GM19240 (cell line): ENCODE data around the gene SLC27A1.
A peak's percentile ranks its signal among the peaks of the same experiment; 100 is the strongest.

Experiments
- DNase-seq: peaks from one replicate; pipeline ENCODE4 v3.0.0; 2011; ENCODE audit warnings: low spot score; ENCODE audit not compliant: insufficient read length

SLC27A1 gene

DNA sequence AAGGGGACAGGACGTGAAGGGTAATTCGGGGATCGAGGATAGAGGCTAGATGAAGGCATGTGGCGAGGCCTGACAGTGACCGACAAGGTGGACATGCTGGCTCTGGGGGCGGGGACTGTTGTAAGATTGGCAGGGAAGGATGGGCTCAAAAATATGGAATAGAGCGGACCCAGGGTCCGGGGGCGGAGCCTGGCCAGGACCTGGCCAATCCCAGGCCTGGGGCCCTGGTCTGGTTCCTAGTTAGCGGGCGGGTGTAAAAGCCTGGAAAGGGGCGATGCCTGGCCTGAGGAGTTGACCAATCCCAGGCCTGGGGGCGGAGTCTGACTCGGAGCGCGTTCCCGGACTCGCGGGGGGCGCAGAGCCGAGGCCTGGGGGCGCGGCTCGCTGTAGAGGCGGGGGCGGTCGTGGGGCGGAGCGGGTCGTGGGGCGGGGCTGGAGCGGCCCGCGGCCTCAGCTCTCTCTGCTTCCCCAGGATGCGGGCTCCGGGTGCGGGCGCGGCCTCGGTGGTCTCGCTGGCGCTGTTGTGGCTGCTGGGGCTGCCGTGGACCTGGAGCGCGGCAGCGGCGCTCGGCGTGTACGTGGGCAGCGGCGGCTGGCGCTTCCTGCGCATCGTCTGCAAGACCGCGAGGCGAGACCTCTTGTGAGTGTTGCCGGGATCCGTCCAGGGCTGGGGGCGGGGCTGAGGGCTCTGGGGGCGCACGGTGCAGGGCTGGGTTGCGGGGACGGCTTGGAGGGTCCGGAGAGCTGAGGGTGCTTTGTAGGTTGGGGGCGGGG lies at the start of gene SLC27A1:
Gene SLC27A1 (plus strand): TSS at position 457 of the 774 bp plus-strand sequence. CDS start 17 bp downstream, at position 474.
- peak; percentile 78 for DNase-seq

DNA sequence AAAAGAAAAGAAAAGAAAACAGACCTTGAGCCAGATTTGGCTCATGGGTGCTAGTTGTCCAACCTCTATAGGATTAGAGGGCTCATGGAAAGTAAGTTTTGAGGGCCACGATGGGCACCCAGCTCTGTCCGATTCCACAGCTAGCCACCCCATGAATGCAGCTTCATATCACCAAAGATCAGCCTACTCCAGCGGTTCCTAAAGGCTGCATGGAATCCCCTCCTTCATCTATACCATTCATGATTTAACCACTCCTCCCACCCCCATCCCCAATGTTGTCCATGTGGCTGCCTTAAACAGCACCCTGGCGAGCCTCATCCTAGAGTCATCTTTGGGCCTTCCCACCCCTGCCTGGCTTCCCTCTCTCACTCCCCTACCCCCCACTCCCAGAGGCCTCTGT lies 48.4 kb upstream of the SLC27A1 start:
- no peak for DNase-seq

DNA sequence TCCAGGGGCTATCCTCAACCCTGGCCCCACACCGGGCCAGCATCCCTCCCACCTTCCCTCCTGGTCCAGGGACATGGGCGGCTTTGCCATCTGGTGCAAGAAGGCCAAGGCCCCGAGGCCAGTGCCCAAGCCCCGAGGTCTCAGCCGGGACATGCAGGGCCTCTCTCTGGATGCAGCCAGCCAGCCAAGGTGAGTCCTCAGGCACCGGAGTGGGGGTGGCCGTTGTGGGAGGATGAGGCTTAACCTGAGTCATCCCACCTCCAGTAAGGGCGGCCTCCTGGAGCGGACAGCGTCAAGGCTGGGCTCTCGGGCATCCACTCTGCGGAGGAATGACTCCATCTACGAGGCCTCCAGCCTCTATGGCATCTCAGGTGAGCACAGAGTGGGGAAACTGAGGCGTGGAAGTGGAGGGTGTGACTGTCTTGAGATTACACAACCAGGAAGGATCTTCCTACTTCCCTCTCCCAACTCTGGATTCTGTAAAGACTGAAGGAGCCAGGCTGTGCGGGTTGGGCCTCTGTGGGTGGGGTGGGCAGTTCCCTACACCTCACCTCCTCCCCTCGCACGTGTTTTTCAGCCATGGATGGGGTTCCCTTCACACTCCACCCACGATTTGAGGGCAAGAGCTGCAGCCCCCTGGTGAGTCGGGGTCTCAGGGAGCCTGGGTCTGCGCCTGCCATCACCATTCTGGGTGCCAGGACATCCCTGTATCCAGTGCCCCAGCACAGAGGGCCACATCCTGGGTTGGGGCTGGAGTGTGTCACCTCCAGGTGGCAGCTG lies 46.7 kb upstream of the SLC27A1 start:
- no peak for DNase-seq

DNA sequence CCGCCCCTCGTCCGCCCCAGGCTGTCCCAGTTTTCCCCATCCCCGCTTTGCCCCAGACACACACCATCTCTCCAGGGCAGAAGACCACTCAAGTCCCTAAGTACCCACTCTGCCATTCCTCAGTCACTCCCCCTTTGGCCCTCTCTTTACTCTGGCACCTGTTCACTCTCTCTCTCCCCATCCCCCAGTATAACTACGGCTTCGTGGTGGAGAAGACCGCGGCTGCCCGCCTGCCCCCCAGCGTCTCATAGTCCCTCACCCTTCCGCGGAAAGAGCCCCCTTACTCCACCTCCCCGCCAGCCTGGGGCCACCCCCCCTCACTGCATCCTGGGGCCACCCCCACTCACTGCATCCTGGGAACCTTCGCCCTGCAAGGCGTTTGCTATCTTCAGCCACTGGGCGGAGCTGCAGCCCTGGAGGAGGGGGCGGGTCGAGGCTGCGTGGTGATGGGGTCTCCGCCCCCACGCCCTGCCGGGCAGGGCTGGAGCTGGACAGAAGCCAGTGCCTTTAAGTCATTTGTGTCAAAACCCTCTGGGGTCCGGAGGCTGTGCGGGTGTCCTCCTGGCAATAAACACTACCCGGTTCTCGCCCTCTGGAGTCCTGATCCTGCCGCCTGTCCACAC lies 45.5 kb upstream of the SLC27A1 start:
- no peak for DNase-seq

DNA sequence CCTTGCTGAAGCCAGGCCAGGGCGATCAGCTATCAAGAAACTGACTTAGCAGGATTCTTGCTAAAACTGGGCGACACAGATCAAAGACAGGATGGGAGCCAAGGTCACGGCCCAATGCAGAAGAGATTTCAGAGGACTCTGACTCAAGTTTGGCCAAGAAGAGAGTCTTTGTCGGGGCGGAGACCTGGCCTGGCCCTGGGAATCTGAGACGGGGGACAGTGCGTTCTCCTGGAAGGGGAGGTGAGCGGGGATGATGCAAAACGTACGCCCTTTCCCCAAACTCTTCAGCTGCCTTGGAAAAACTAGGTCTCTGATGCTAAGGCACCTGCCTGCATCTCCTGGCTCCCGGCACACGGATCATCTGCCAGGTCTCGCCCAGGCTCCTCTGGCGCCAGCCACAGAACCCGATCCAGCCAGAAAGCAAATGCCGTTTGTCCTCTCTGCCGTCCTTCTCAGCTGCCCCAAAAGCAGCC lies 40.6 kb upstream of the SLC27A1 start:
- DNase-seq, result no peak

DNA sequence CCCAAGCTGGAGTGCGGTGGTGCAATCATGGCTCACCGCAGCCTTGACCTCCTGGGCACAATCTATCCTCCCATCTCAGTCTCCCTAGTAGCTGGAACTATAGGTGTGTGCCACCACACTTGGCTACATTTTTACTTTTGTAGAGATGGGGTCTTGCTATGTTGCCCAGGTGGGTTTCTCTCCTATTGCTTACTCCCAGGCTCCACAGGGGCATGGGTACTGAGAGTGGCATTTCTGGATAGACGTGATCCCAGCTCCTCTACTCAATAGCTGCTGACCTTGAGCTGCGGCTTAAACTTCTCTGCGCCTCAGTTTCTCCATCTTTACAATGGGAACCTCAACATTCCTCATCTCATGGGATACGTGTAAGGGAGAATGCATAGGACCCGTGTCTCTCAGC lies 38.9 kb upstream of the SLC27A1 start:
- no peak for DNase-seq

DNA sequence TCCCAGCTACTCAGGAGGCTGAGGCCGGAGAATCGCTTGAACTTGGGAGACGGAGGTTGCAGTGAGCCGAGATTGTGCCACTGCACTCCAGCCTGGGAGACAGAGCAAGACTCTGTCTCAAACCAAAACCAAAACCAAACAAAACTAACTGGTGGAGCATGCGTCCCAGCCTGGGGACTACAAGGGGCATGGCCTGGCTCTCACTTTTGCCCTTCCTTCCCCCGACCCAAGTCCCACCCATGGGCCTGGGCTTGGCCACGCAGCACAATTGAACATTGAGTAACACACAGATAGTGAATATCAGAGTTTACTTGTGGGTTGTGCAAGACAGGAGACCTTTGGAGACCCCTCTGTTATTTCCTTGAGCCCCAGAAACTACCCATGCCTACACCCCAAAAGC lies 35.1 kb upstream of the SLC27A1 start:
- DNase-seq, result no peak

- no peak for DNase-seq
These were observed 34.0 kb upstream of the SLC27A1 start for GRCh38 chr19:17436094-17436873.

DNA sequence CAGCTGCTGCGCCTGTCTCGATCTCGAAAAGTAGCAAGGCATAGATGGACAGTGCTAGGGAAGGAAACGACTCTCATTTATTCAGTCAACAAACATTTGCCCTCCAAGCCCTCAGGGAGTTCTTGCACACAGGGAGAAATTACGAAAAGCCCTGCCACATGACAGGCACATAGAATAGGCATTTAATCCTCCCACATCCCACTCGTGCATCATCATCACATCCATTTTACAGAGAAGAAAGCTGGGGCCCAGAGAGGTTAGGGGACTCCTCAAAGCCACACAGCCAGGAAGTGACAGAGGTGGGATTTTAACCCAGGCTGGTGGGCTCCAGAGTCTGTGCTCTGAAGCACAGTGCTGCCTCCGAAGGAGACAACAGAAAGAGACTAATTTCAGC lies 33.5 kb upstream of the SLC27A1 start:
- no peak for DNase-seq

DNA sequence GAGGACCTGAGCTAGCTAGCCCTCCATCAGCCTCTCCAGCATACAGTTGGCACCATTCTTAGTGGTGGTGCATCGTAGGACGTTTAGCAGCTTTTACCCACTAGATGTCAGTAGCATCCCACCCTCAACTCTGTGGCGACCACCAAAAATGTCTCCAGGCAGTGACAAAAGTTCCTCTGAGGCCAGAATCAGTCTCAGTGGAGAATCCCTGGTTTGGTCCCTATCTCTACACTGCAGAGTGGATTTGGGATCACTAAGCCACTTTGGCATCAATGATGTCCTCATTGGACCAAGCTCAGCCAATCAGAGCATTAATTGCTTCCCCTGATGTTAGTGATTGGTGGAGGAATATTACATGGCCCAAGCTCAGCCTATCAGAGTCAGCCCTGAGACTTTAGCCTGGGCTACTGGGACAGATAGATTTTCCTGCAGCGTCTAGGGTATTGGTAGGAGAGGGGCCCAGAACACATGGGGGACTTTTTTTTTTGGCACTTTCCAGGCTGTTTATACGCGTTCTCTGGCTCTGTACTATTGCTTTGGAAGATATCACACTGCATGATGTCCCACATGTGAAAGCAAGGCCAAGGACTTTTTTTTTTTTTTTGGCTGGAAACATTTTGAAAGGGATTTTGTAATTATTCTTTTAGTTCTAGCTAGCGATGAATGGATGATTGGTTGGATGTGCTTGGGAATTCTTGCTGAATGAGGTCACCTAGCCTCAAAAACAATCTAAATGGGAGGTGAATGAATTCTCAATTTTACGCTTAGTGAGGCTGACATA lies 28.9 kb upstream of the SLC27A1 start:
- DNase-seq, result no peak

GRCh38 chr19:17445526-17446165 lies 24.7 kb upstream of the SLC27A1 start:
- no peak for DNase-seq

DNA sequence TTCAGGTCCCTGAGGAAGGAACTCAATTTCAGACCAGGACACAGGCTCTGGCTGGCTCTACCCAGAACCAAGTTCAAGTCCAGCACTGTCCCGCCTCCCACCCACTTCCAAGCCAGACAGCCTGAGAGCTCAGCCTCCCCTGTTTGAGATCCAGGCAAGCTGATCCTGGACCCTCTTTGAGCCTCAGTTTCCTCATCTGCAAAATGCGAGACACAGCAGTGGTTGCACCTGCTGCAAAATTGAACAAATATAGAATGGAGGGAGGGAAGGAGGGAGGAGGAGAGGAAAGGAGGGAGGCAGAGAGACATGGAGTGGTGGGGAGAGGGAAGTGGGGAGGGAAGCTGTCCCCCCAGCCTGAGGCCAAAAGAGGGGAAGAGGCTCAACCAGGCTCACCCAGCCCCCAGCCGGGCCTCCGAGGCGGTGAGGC lies 22.6 kb upstream of the SLC27A1 start:
- DNase-seq, result no peak

DNA sequence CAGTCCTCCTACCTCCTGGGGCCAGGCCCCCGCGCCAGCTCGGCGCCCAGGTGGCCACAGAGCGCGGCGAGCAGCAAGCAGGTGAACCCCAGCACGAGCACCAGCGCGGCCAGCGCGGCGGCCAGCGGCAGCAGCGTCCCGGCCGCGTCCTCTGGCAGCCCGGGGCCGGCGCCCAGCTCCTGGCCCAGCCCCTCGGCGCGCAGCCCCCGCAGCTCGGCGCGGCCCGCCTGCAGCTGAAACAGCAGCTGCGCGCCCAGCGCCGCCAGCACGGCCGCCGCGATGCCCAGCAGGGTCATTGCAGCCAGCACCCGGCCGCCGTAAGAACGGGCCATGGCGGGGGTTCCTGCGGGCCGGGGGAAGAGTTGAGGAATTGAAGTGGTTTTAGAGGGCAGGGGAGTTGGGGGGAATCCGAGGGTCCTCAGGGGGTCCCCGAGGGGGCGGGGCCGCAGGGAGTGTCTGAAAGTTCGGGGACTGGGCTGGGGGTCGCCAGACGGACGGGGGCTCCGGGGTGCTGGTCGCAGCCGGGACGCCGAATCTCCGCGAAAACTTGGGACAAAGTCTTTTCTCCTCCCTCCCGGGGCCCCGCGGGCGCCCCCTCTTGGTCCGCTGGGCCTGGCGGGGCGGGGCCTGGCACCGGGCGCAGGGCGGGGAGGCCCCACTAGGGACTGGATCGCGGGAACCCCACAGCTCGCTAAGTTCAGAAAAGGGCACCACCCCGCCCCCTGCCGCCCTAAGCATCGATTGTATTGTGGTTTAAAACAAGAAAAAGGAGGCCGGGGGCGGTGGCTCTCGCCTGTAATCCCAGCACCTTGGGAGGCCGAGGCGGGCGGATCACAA lies 22.0 kb upstream of the SLC27A1 start, which contains the start of gene TMEM221:
Gene TMEM221 (minus strand): TSS at position 538 of the 837 bp plus-strand sequence. CDS start 206 bp downstream, at position 332.
- DNase-seq, result no peak

GRCh38 chr19:17450264-17451075 lies 19.9 kb upstream of the SLC27A1 start:
- DNase-seq, result no peak

GRCh38 chr19:17451820-17452219 lies 18.5 kb upstream of the SLC27A1 start:
- no peak for DNase-seq

DNA sequence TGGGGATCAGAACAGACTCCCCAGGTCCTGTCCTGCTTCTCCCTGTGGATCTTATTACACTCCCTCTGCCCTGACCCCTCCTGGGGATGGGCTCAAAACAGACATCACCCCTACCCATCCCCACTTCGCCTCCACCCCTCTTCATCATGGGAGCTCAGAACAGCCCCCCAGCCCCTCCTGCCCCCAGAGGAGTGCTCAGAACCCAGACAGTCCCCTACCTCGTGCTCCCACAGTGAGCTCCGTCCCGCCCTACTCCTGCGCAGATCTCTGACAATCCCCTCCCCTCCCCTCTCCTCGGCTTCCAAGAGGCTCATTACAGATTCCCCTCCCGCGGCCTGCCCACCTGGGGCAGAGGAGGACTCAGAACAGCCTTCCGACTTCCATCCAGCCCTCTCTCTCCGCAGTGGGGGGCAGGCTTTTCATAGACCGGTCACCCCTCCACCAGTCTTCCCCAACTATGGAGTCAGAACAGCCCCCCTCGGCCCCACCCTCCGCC lies 15.7 kb upstream of the SLC27A1 start:
- DNase-seq, result no peak

GRCh38 chr19:17455308-17456123 lies 14.8 kb upstream of the SLC27A1 start:
- no peak for DNase-seq
